GM10847 (cell line): ENCODE data around the gene GOLGA6L26.
"Not testable (repeated sequence)": the region's sequence is repeated elsewhere in the genome, so short reads cannot be mapped to it uniquely, and the experiment has no call there.

Experiments
- POLR2A ChIP-seq: IDR thresholded peaks from 2 replicates; pipeline ENCODE4 v1.6.1; 2011; ENCODE audit not compliant: insufficient read length; ENCODE audit errors: extremely low read depth

GOLGA6L26 gene

GRCh38 chr15:23334096-23334495, at the start of gene GOLGA6L26:
Gene GOLGA6L26 (minus strand): TSS chr15:23334196. CDS start chr15:23334135, 61 bp downstream.
- TF ChIP-seq POLR2A: not testable (repeated sequence)

- no peak for TF ChIP-seq POLR2A
These were observed 38.3 kb upstream of the GOLGA6L26 start for GRCh38 chr15:23372284-23372683.

DNA sequence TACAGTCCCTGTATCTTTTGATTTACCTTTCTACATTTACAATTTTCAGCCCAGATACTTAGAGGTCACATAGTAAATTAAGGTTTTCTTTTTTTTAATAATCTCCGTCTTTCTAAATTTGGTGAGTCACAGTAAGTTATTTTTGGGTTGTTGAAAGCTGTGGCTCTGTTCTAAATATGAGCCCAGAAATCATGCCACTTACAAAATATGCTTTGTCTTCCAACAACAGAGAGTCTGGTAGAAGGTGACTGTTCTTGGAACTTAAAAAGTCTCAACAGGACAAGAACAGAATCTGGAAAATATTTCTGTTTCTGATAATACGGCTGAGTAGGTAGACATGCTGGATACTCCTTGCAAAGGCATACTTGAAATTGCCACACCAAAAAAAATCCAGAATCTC, 36.6 kb upstream of the GOLGA6L26 start:
- no peak for TF ChIP-seq POLR2A

DNA sequence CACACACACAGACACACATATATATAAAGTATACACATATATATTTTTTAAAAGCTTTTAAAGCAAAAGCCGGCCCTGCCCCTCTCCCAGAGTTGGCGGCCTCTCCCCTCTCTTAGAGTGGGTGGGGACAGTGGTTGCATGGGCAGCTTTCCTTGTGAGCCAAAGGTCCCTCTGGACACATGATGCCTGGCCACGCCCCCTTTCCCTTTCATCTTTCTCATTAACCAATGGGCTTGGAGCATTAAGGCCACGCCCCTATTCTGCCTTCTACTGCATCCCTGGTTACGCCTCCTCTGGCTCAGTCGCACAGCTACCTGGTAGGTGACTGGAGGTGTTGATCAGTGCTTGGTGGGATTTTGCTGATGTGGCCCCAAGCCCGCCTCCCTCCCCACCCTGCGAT, 20.5 kb upstream of the GOLGA6L26 start, which contains the start of gene GOLGA8S:
Gene GOLGA8S (plus strand): TSS at position 301 of the 400 bp plus-strand sequence. CDS start 62 bp downstream, at position 363.
- TF ChIP-seq POLR2A: not testable (repeated sequence)
